GM23338 (cell line): ENCODE data around the gene SLC8A1. TPM values are rescaled to one million over a fixed set of nuclear protein-coding genes. Genes with fewer than 3 reads are reported as not detected.

Source experiments
- ATAC-seq: fragments of 200-7000 bp; cut with Tn5 transposase; 3 replicates; pipeline ENCODE4 v1.9.1; 2020
- DNase-seq: peaks from one replicate; pipeline ENCODE4 v3.0.0-alpha.2; 2015; ENCODE audit warnings: low spot score
- H2AFZ ChIP-seq: fragments of 200-600 bp; sonication (generic); 2 replicates; pipeline ENCODE4 v1.8.0; 2016; ENCODE audit warnings: antibody characterized with exemption, mild to moderate bottlenecking, moderate library complexity
- H3F3A ChIP-seq: fragments of 200-600 bp; sonication (generic); replicated peaks from 2 replicates; pipeline ENCODE4 v1.8.0; 2017; ENCODE audit warnings: antibody characterized with exemption, mixed run types, low read depth
- H3K27ac ChIP-seq: fragments of 200-600 bp; sonication (generic); 2 replicates; pipeline ENCODE4 v1.6.1; 2016; ENCODE audit warnings: low read depth
- H3K27me3 ChIP-seq: fragments of 200-600 bp; sonication (generic); 2 replicates; pipeline ENCODE4 v1.8.0; 2016; ENCODE audit warnings: mild to moderate bottlenecking, mixed run types, moderate library complexity; ENCODE audit not compliant: insufficient read depth
- H3K36me3 ChIP-seq: fragments of 200-600 bp; sonication (generic); 2 replicates; pipeline ENCODE4 v1.8.0; 2016; ENCODE audit warnings: mild to moderate bottlenecking; ENCODE audit not compliant: insufficient read depth
- H3K4me1 ChIP-seq: fragments of 200-600 bp; sonication (generic); 2 replicates; pipeline ENCODE4 v1.8.0; 2016; ENCODE audit warnings: mild to moderate bottlenecking, moderate library complexity; ENCODE audit not compliant: insufficient read depth
- H3K4me2 ChIP-seq: fragments of 200-600 bp; sonication (generic); 2 replicates; pipeline ENCODE4 v1.7.1; 2017; ENCODE audit warnings: mixed run types
- H3K4me3 ChIP-seq: fragments of 200-600 bp; sonication (generic); 2 replicates; pipeline ENCODE4 v1.6.1; 2016; ENCODE audit warnings: mixed run types
- H3K79me2 ChIP-seq: fragments of 200-600 bp; sonication (generic); replicated peaks from 2 replicates; pipeline ENCODE4 v1.8.0; 2017; ENCODE audit warnings: mild to moderate bottlenecking; ENCODE audit not compliant: insufficient read depth
- H3K9me2 ChIP-seq: fragments of 200-600 bp; sonication (generic); 2 replicates; pipeline ENCODE4 v1.8.0; 2017; ENCODE audit not compliant: insufficient read depth
- H4K20me1 ChIP-seq: fragments of 200-600 bp; sonication (generic); replicated peaks from 2 replicates; pipeline ENCODE4 v1.8.0; 2017; ENCODE audit warnings: mild to moderate bottlenecking; ENCODE audit not compliant: insufficient read depth
- H3K27ac Mint-ChIP-seq: 2 replicates; pipeline ENCODE4 v1.8.0; 2020; ENCODE audit warnings: inconsistent platforms, mild to moderate bottlenecking, moderate library complexity, mixed read lengths
- H3K27me3 Mint-ChIP-seq: 3 replicates; pipeline ENCODE4 v1.8.0; 2022; ENCODE audit warnings: low read depth, mild to moderate bottlenecking, moderate library complexity, mixed read lengths, inconsistent platforms; ENCODE audit not compliant: insufficient read depth, poor library complexity
- H3K36me3 Mint-ChIP-seq: 3 replicates; pipeline ENCODE4 v1.8.0; 2021; ENCODE audit warnings: low read depth, mild to moderate bottlenecking, inconsistent platforms, moderate library complexity, mixed read lengths
- H3K4me1 Mint-ChIP-seq: 3 replicates; pipeline ENCODE4 v1.8.0; 2020; ENCODE audit warnings: mild to moderate bottlenecking, inconsistent platforms, mixed read lengths
- H3K4me3 Mint-ChIP-seq: 3 replicates; pipeline ENCODE4 v1.8.0; 2021; ENCODE audit warnings: moderate library complexity, mild to moderate bottlenecking, inconsistent platforms, mixed read lengths
- H3K9me3 Mint-ChIP-seq: 3 replicates; pipeline ENCODE4 v1.8.0; 2020; ENCODE audit warnings: moderate library complexity, mild to moderate bottlenecking, inconsistent platforms, mixed read lengths
- CREB1 ChIP-seq: fragments of 250-450 bp; sonication (Bioruptor Pico); IDR thresholded peaks from 2 replicates; pipeline ENCODE4 v1.5.0; 2020; ENCODE audit warnings: low read depth, mild to moderate bottlenecking, moderate library complexity
- EZH2phosphoT487 ChIP-seq: fragments of 200-600 bp; sonication (generic); IDR thresholded peaks from one replicate; pipeline ENCODE4 v1.8.1; 2018; ENCODE audit warnings: antibody characterized with exemption; ENCODE audit not compliant: unreplicated experiment
- JUNB ChIP-seq: IDR thresholded peaks from one replicate; pipeline ENCODE4 v1.6.1; 2016; ENCODE audit warnings: antibody characterized with exemption; ENCODE audit not compliant: unreplicated experiment
- NANOG ChIP-seq: IDR thresholded peaks from 2 replicates; pipeline ENCODE4 v1.6.1; 2016; ENCODE audit warnings: antibody characterized with exemption, borderline replicate concordance
- REST ChIP-seq: IDR thresholded peaks from one replicate; pipeline ENCODE4 v1.6.1; 2018; ENCODE audit warnings: antibody characterized with exemption; ENCODE audit not compliant: unreplicated experiment
- ZNF114 ChIP-seq: fragments of 250-450 bp; sonication (Bioruptor Pico); IDR thresholded peaks from 2 replicates; pipeline ENCODE4 v1.5.0; 2020; ENCODE audit warnings: mild to moderate bottlenecking, moderate library complexity
- polyA plus RNA-seq: library from polyadenylated mRNA; unstranded; fragments of >200 nt; fragmentation: Nextera tagmentation; extraction: Ambion mirVana; gene quantifications from 2 replicates; pipeline ENCODE4 v1.2.1, GENCODE V29; 2016
- total RNA-seq: library from RNA; depleted of rRNA; stranded (reverse); fragments of >200 nt; shearing (Covaris generic); gene quantifications from 2 replicates; pipeline ENCODE4 v1.2.3, GENCODE V29; 2014
- TF ChIP-seq, protein P1 (sequence below), 2 experiments: fragments of 200-600 bp in 1 of 2; sonication (generic) in 1 of 2; conservative IDR thresholded peaks; 2 replicates each; pipeline versions ENCODE4 v1.5.1 to v1.6.1; 2016 to 2017; ENCODE audit warnings: antibody characterized with exemption in 2 of 2, low read depth in 2 of 2, mild to moderate bottlenecking in 2 of 2, moderate library complexity in 1 of 2
- TF ChIP-seq, protein P2 (sequence below): fragments of 250-450 bp; sonication (Bioruptor Pico); IDR thresholded peaks from 2 replicates; pipeline ENCODE4 v1.5.0; 2020; ENCODE audit warnings: mild to moderate bottlenecking, moderate library complexity
- TF ChIP-seq, protein P3 (sequence below): IDR thresholded peaks from 2 replicates; pipeline ENCODE4 v1.6.1; 2016; ENCODE audit warnings: antibody characterized with exemption

Gene SLC8A1
- total and polyA plus RNA-seq, 2 experiments from 2014 or later = 2.5 to 3.3 TPM

GRCh38 chr2:40208463-40208862 lies 243.4 kb downstream of the SLC8A1 start:
- H3K4me2 ChIP-seq = no peak overlapping the region
- no peaks in the 10 kb centered on the region for H4K20me1 ChIP-seq
- no peak overlapping the region for H2AFZ ChIP-seq
- H3K4me1 ChIP-seq = peaks cover 28% of the 10 kb centered on the region
- no peaks in the 10 kb centered on the region for H3K36me3 ChIP-seq
- Mint-ChIP-seq H3K4me1 (peaks cover 30% of the 10 kb centered on the region), H3K36me3 (peaks cover 5% of the 10 kb centered on the region; the same call in 1 of the 3 replicates), H3K4me3 (no peak overlapping the region), H3K27me3 (peaks cover 2% of the 10 kb centered on the region), H3K27ac (no peak overlapping the region), H3K9me3 (peaks cover 4% of the 10 kb centered on the region; the same call in 1 of the 3 replicates)
- H3K27me3 ChIP-seq = no peaks in the 10 kb centered on the region
- no peaks in the 10 kb centered on the region for H3K79me2 ChIP-seq
- H3F3A ChIP-seq = no peaks in the 10 kb centered on the region
- no peak overlapping the region for H3K27ac ChIP-seq
- ATAC-seq (no peak), DNase-seq (no peak)
- H3K4me3 ChIP-seq = no peak overlapping the region
- TF ChIP-seq REST (no peak), CREB1 (no peak), EZH2phosphoT487 (no peak), NANOG (no peak), ZNF114 (no peak), JUNB (no peak)
- TF ChIP-seq, protein P1, sequence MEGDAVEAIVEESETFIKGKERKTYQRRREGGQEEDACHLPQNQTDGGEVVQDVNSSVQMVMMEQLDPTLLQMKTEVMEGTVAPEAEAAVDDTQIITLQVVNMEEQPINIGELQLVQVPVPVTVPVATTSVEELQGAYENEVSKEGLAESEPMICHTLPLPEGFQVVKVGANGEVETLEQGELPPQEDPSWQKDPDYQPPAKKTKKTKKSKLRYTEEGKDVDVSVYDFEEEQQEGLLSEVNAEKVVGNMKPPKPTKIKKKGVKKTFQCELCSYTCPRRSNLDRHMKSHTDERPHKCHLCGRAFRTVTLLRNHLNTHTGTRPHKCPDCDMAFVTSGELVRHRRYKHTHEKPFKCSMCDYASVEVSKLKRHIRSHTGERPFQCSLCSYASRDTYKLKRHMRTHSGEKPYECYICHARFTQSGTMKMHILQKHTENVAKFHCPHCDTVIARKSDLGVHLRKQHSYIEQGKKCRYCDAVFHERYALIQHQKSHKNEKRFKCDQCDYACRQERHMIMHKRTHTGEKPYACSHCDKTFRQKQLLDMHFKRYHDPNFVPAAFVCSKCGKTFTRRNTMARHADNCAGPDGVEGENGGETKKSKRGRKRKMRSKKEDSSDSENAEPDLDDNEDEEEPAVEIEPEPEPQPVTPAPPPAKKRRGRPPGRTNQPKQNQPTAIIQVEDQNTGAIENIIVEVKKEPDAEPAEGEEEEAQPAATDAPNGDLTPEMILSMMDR (conservative IDR thresholded peaks at IDR 0.05; ENCODE audit: low read depth in 2 of 2) = no peak
- TF ChIP-seq, protein P2, sequence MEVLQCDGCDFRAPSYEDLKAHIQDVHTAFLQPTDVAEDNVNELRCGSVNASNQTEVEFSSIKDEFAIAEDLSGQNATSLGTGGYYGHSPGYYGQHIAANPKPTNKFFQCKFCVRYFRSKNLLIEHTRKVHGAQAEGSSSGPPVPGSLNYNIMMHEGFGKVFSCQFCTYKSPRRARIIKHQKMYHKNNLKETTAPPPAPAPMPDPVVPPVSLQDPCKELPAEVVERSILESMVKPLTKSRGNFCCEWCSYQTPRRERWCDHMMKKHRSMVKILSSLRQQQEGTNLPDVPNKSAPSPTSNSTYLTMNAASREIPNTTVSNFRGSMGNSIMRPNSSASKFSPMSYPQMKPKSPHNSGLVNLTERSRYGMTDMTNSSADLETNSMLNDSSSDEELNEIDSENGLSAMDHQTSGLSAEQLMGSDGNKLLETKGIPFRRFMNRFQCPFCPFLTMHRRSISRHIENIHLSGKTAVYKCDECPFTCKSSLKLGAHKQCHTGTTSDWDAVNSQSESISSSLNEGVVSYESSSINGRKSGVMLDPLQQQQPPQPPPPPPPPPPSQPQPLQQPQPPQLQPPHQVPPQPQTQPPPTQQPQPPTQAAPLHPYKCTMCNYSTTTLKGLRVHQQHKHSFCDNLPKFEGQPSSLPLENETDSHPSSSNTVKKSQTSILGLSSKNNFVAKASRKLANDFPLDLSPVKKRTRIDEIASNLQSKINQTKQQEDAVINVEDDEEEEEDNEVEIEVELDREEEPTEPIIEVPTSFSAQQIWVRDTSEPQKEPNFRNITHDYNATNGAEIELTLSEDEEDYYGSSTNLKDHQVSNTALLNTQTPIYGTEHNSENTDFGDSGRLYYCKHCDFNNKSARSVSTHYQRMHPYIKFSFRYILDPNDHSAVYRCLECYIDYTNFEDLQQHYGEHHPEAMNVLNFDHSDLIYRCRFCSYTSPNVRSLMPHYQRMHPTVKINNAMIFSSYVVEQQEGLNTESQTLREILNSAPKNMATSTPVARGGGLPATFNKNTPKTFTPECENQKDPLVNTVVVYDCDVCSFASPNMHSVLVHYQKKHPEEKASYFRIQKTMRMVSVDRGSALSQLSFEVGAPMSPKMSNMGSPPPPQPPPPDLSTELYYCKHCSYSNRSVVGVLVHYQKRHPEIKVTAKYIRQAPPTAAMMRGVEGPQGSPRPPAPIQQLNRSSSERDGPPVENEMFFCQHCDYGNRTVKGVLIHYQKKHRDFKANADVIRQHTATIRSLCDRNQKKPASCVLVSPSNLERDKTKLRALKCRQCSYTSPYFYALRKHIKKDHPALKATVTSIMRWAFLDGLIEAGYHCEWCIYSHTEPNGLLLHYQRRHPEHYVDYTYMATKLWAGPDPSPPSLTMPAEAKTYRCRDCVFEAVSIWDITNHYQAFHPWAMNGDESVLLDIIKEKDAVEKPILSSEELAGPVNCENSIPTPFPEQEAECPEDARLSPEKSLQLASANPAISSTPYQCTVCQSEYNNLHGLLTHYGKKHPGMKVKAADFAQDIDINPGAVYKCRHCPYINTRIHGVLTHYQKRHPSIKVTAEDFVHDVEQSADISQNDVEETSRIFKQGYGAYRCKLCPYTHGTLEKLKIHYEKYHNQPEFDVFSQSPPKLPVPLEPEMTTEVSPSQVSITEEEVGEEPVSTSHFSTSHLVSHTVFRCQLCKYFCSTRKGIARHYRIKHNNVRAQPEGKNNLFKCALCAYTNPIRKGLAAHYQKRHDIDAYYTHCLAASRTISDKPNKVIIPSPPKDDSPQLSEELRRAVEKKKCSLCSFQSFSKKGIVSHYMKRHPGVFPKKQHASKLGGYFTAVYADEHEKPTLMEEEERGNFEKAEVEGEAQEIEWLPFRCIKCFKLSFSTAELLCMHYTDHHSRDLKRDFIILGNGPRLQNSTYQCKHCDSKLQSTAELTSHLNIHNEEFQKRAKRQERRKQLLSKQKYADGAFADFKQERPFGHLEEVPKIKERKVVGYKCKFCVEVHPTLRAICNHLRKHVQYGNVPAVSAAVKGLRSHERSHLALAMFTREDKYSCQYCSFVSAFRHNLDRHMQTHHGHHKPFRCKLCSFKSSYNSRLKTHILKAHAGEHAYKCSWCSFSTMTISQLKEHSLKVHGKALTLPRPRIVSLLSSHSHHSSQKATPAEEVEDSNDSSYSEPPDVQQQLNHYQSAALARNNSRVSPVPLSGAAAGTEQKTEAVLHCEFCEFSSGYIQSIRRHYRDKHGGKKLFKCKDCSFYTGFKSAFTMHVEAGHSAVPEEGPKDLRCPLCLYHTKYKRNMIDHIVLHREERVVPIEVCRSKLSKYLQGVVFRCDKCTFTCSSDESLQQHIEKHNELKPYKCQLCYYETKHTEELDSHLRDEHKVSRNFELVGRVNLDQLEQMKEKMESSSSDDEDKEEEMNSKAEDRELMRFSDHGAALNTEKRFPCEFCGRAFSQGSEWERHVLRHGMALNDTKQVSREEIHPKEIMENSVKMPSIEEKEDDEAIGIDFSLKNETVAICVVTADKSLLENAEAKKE (CRISPR knock-in tag) = no peak
- TF ChIP-seq, protein P3, sequence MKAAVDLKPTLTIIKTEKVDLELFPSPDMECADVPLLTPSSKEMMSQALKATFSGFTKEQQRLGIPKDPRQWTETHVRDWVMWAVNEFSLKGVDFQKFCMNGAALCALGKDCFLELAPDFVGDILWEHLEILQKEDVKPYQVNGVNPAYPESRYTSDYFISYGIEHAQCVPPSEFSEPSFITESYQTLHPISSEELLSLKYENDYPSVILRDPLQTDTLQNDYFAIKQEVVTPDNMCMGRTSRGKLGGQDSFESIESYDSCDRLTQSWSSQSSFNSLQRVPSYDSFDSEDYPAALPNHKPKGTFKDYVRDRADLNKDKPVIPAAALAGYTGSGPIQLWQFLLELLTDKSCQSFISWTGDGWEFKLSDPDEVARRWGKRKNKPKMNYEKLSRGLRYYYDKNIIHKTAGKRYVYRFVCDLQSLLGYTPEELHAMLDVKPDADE = no peak
- H3K9me2 ChIP-seq = peaks cover 15% of the 10 kb centered on the region
